ENCODE results near the gene CYP39A1. TPM values are rescaled to one million over a fixed set of nuclear protein-coding genes. Genes with fewer than 3 reads are reported as not detected.

Gene CYP39A1
- total RNA-seq, 1 donor from 2014 or later = 18.5 TPM

- DNase-seq (ENCODE audit: low spot score) = no peak
Measured at GRCh38 chr6:46590765-46591164, 61.9 kb downstream of the CYP39A1 start.

DNA sequence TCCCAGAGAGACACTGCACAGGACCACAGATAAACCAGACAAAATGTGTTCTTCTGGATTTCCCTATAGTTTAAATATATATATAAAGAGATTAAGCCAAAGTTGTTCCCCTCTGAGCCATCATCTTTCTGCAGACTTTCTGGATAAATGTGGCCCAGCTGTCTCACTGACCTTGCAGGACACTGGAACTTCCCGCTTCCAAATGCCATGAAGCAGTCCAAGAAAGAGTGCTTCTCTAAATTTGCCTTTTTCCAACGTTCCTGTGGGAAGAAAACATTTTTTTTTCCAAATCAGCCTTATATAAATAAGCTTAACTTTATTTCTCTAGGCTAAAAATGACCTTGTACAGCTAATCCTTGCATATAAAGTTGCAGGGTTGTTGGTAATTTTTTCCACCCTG, 65.7 kb downstream of the CYP39A1 start:
- DNase-seq (ENCODE audit: low spot score) = no peak

DNA sequence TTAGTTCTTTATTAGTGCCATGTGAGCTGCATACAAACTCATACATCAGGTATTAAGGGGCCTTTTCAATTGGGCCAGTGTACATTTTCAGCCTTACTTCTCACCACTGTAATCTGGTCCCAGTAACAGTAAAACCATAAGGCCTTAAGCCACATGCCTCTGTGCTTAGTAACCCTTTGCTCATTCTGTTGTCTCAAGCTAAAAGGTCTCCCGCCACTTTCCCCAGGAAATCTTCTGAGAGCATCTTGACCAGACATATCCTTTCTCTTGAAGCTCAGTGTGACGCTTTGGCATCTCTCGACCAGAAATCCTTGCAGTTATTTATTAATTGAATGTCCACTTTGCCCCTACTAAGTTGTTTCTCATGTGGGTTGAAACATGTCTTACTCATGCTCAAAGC, 68.0 kb downstream of the CYP39A1 start:
- no peak for DNase-seq (ENCODE audit: low spot score)

GRCh38 chr6:46583721-46584120, 68.9 kb downstream of the CYP39A1 start:
- no peak for DNase-seq (ENCODE audit: low spot score)

DNA sequence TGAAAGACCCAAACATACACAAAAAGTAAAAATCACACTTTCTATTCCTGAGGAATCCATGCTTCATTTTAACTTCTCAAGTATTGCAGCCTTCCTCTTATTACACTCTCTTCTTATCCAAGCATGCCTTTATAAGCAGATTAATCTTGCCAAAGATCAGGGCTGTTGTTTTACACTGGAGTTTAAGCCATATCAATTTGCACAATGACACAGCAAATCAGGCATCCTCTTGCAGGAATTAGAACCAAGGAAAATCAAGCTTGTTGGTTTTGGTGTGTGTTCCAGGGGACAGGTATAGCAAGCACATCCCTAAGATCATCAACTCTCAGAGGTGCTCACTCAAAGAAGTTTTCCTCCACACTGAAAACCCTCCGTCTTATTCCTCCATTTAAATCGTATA, 69.5 kb downstream of the CYP39A1 start:
- DNase-seq (ENCODE audit: low spot score) = no peak

DNA sequence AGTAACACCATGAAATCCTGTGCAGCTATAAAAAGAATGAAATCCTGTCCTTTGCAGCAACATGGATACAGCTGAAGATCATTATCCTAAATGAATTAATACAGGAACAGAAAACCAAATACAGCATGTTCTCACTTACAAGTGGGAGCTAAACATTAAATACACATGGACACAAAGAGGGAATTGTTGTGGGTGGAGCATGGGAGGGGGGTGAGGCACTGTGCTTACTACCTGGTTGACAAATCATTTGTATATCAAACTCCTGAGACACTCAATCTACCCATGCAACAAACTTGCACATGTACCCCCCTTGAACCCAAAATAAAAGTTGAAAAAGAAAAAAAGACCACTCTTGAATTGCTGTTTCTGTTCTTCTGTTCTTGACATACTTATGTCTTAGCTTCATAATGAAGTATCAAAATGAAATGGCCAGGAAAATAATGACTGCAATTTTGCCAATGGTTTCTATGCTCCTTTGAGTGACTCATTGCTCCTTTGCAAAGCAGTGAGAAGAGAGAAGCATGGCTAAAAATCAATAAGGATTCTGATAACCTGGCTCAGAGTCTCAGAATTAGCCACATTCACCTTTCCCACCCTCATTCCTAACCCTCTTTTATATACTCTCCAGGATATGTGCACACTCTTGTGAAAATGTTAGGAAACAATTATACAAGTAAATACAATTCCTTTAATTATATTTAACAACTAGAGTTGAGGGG, 71.0 kb downstream of the CYP39A1 start:
- no peak for DNase-seq (ENCODE audit: low spot score)

DNA sequence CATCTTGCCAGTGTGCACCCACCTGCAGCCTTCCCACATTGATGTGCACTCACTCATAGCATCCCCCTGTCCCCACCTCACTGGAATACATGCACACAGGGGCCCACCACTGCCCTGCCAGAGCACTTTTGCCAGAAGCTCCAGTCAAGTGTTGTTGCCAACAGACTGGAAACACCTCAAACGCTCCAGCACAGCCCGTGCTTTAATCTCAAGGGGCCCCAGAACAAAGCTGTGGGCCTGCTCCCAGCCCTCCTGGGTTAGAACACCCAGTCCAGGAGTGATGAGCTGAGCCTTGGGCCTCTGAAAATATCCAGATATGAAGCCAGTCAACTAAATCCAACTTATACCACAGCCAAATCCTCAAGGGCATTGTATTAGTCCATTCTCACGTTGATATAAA, 77.1 kb downstream of the CYP39A1 start:
- DNase-seq (ENCODE audit: low spot score) = no peak

DNA sequence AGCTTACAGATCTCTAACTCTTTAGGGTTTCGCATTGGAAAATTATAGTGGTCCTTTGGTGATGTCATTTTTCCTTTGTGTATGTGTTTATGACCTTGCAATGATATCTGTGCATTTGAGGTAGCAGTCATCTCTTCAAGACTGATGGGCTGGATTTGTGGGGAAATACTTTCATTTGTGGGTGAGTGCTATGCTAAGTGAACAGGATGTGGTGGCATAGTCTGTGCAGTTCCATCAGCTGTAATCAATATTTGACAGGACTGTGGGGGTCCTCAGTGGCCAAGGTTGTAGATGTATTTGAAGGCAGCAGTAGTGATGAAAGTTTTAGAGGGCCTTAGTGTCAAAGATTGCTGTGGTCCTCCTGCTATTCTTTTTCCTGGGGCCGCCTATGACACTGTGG, 79.5 kb downstream of the CYP39A1 start:
- DNase-seq (ENCODE audit: low spot score) = no peak

- no peak for DNase-seq (ENCODE audit: low spot score)
Measured at GRCh38 chr6:46565531-46565930, 87.1 kb downstream of the CYP39A1 start.

GRCh38 chr6:46563924-46564323, 88.7 kb downstream of the CYP39A1 start:
- DNase-seq (ENCODE audit: low spot score) = no peak

DNA sequence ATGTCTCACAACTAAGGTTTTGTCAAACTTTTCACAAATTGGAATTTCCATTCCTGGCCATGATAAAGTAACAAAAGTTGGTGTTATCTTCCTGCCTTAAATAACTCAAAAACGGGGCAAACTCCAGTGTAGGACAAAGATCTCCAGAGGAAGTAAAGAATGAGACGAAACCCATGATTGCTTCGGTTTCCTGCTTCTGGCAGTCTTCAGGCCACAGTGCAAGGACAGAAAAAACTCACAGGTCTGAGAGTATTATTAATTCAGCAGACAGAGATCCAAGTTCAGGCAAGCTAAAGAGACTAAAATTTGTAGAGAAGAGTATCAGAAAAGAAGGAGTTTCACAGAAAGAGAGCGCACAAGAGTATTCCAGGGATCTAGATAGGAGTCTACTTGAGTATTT, 96.6 kb downstream of the CYP39A1 start:
- no peak for DNase-seq (ENCODE audit: low spot score)

GRCh38 chr6:46555129-46555528, 97.5 kb downstream of the CYP39A1 start:
- no peak for DNase-seq (ENCODE audit: low spot score)

- no peak for DNase-seq (ENCODE audit: low spot score)
Measured at GRCh38 chr6:46549155-46549554, 103.5 kb downstream of the CYP39A1 start.

GRCh38 chr6:46541556-46541955, 111.1 kb downstream of the CYP39A1 start:
- DNase-seq (ENCODE audit: low spot score) = no peak

DNA sequence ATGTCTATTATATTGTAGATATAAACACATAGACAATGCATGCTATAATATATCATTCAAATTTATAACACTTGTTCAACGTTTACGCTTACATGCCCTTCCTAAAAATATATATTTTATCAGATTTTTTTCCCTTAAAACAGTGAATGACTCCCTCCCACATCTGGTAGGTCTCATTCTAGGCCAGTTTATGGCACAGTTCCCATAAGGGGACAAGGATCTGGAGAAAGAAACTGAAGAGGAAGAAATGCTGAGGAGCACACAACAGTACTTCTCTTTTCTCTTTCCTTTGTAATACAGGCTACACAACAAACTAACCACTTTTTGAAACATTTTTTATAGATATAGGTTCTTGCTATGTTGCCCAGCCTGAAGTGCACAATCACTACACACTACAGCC, 112.8 kb downstream of the CYP39A1 start:
- no peak for DNase-seq (ENCODE audit: low spot score)

DNA sequence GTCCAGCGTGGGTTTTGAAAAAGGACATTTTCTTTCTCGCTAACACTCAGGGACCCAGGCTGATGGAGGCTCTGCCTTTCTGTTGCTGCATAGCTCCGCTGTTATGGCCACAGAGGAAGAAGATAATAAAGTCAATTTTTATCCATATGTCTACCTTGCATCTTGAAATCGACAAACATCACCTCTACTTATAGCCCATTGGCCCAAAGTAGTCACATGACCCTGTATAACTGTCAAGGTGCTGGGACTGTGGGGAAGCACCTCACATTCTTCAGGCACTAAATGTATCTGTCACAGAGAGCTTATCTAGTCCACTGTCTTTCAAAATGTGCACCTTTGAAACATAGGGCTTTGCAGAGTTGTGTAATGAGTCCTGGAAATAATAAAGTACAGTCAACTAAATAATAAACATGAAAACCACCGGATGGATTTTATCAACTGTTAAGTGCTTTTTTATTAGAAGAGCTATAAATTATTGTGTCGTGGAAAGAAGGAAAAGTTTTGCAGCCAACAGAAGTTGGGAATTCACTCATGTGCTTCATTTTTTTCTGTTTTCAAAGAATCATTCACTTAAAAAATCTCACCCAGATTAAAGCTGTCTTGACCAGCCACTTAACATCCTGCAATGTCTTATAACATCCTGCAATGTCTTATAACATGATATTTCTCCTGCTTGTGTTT, 113.7 kb downstream of the CYP39A1 start:
- DNase-seq (ENCODE audit: low spot score) = no peak

DNA sequence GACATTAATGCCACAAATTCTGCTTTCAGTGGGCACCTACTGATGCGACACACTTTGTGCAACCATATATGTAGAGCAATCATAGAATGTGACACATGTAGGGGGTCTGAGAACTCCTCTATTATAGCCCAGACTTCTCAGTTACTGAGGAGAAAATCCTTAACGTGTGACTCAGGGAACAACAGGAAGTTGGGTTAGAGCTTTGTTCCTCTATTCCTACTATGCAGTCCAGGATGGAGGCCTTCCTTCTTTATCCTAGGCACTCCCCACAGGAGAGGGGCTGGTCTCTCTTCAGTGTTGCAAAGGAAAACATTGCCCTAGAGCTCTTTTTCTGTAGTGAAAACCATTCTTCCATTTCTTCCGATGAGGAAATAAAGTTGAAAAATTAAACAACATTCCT, 121.7 kb downstream of the CYP39A1 start:
- DNase-seq (ENCODE audit: low spot score) = no peak

GRCh38 chr6:46528961-46529750, 123.5 kb downstream of the CYP39A1 start:
- DNase-seq (ENCODE audit: low spot score) = no peak

GRCh38 chr6:46526607-46527006, 126.0 kb downstream of the CYP39A1 start:
- no peak for DNase-seq (ENCODE audit: low spot score)

DNA sequence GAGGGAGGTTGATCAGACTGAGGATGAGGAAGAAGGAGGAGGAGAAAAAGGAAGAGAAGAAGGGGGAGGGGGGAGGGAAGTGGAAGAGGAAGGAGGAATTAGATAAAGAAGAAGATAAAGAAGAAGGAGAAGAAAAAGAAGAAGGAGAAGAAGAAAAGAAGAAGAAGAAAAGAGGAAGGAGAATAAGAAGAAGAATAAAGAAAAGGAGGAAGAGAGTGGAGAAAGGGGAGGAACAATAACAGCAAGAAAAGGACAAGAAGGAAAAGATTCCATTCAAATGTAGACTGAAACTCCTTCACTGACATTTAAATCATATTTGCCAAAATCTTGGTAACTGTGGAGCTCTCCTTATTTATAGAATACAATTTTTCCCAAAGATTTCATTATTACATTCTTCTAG, 127.0 kb downstream of the CYP39A1 start:
- no peak for DNase-seq (ENCODE audit: low spot score)

GRCh38 chr6:46521464-46521971, 131.1 kb downstream of the CYP39A1 start:
- no peak for DNase-seq (ENCODE audit: low spot score)

GRCh38 chr6:46517202-46517601, 135.4 kb downstream of the CYP39A1 start:
- DNase-seq (ENCODE audit: low spot score) = no peak

DNA sequence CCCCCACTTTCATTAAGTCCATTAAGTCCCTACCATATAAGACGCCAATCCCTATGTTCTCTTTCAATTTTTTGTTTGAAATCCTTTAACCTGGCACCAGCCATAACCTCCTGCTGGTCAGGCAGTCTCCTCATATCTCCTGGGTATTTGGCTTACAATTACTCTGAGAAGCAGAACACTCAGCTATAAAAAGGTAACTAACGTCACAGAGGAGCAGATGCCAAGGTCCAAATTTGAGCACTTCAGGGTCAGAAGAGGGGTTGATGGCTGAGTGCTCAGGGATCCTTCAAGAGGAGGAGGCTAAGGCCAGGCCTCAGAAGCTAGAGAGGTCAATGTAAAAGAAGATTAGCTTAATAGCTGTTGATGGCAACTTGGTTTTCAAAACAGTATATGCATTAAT, 139.1 kb downstream of the CYP39A1 start:
- no peak for DNase-seq (ENCODE audit: low spot score)

All from mucosa of gallbladder (tissue), 1 donor.